Measurements from ENCODE around the gene DNASE2.

Gene DNASE2

GRCh38 chr19:12833738-12834565 lies 47.3 kb downstream of the DNASE2 start:
- DNase-seq (ENCODE audit: low read depth): no peak

- DNase-seq (ENCODE audit: low read depth): no peak
These were observed 47.9 kb downstream of the DNASE2 start for GRCh38 chr19:12833418-12833737.

GRCh38 chr19:12828494-12828893 lies 52.8 kb downstream of the DNASE2 start:
- no peak for DNase-seq (ENCODE audit: low read depth)

- no peak for DNase-seq (ENCODE audit: low read depth)
These were observed 55.8 kb downstream of the DNASE2 start for GRCh38 chr19:12825254-12826131.
